HL-60 (cell line): ENCODE data around the gene KIF1B.

Source experiments
- DNase-seq, 2 experiments: peaks; one replicate each; pipeline ENCODE4 v3.0.0-alpha.2; 2010 to 2020; ENCODE audit warnings: low read depth in 1 of 2, low spot score in 1 of 2
- H3K27ac ChIP-seq: fragments of 250-450 bp; sonication (Bioruptor Pico); replicated peaks from 2 replicates; pipeline ENCODE4 v1.5.1; 2020; ENCODE audit warnings: mild to moderate bottlenecking, moderate library complexity
- H3K27me3 ChIP-seq: fragments of 250-450 bp; sonication (Bioruptor Pico); 2 replicates; pipeline ENCODE4 v1.5.1; 2021; ENCODE audit warnings: mild to moderate bottlenecking, moderate library complexity; ENCODE audit not compliant: insufficient read depth, poor library complexity, severe bottlenecking
- H3K4me3 ChIP-seq: replicated peaks from 2 replicates; pipeline ENCODE4 v1.5.1; 2011; ENCODE audit warnings: mild to moderate bottlenecking, control low read depth, low read length; ENCODE audit not compliant: insufficient read depth
- GABPA ChIP-seq: IDR thresholded peaks from 2 replicates; pipeline ENCODE4 v1.6.1; 2012; ENCODE audit warnings: low read depth
- POLR2AphosphoS5 ChIP-seq: IDR thresholded peaks from 2 replicates; pipeline ENCODE4 v1.6.1; 2012; ENCODE audit warnings: low read depth
- REST ChIP-seq: IDR thresholded peaks from 2 replicates; pipeline ENCODE4 v1.6.1; 2012; ENCODE audit warnings: low read depth; ENCODE audit not compliant: insufficient replicate concordance
- SPI1 ChIP-seq: IDR thresholded peaks from 2 replicates; pipeline ENCODE4 v1.6.1; 2012; ENCODE audit warnings: low read depth, mild to moderate bottlenecking, borderline replicate concordance
- TF ChIP-seq, protein P1 (sequence below): IDR thresholded peaks from one replicate; pipeline ENCODE4 v1.5.1; 2011; ENCODE audit warnings: low read length, control low read depth, inconsistent platforms; ENCODE audit not compliant: insufficient read depth

KIF1B gene

GRCh38 chr1:10189659-10190058 lies 20.7 kb upstream of the KIF1B start:
- no peak for DNase-seq
- H3K27ac ChIP-seq, result no peak overlapping the region
- H3K27me3 ChIP-seq, result no peaks in the 10 kb centered on the region
- no peak overlapping the region for H3K4me3 ChIP-seq
- TF ChIP-seq, protein P1, sequence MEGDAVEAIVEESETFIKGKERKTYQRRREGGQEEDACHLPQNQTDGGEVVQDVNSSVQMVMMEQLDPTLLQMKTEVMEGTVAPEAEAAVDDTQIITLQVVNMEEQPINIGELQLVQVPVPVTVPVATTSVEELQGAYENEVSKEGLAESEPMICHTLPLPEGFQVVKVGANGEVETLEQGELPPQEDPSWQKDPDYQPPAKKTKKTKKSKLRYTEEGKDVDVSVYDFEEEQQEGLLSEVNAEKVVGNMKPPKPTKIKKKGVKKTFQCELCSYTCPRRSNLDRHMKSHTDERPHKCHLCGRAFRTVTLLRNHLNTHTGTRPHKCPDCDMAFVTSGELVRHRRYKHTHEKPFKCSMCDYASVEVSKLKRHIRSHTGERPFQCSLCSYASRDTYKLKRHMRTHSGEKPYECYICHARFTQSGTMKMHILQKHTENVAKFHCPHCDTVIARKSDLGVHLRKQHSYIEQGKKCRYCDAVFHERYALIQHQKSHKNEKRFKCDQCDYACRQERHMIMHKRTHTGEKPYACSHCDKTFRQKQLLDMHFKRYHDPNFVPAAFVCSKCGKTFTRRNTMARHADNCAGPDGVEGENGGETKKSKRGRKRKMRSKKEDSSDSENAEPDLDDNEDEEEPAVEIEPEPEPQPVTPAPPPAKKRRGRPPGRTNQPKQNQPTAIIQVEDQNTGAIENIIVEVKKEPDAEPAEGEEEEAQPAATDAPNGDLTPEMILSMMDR, result no peak
- TF ChIP-seq REST (no peak), POLR2AphosphoS5 (no peak), SPI1 (no peak), GABPA (no peak)

- no peak for DNase-seq
- Histone ChIP-seq H3K27ac (no peak overlapping the region), H3K27me3 (no peaks in the 10 kb centered on the region), H3K4me3 (no peak overlapping the region)
- TF ChIP-seq GABPA (no peak), REST (no peak), POLR2AphosphoS5 (no peak), SPI1 (no peak)
- TF ChIP-seq, protein P1, result no peak
These were observed 18.1 kb upstream of the KIF1B start for GRCh38 chr1:10192263-10192662.

- no peak for DNase-seq
These were observed 17.1 kb upstream of the KIF1B start for GRCh38 chr1:10193288-10193687.

More at GRCh38 chr1:10193288-10193687, 17.1 kb upstream of the KIF1B start:
- H3K27ac ChIP-seq, result no peak overlapping the region
- H3K27me3 ChIP-seq, result no peaks in the 10 kb centered on the region
- H3K4me3 ChIP-seq, result no peak overlapping the region
- no peak for TF ChIP-seq REST
- no peak for TF ChIP-seq GABPA
- TF ChIP-seq, protein P1, result no peak
- no peak for TF ChIP-seq SPI1
- no peak for TF ChIP-seq POLR2AphosphoS5
